ENCODE data around the gene APOL2.
"Not testable (repeated sequence)": the region's sequence is repeated elsewhere in the genome, so short reads cannot be mapped to it uniquely, and the experiment has no call there.

DNA sequence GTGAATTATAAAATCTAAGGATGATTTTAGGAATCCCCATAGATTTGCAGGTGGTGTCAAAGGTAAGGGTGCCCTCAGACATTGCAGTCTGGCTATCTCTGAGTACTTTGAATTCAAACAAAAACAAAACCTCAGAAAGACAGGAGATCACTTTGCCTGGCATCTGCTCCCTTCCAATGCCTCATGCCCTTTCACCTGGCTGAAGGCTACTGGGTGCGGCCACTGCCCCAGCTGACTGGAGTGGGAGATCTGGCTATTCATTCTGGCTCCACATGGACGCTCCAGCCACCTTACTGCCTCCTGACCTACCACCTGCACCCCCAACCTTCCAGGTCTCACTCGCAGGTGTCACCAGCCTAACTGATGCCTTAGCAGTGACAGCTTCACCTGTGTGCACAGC is 9.7 kb downstream of the APOL2 start:
- TF ChIP-seq, protein P1, sequence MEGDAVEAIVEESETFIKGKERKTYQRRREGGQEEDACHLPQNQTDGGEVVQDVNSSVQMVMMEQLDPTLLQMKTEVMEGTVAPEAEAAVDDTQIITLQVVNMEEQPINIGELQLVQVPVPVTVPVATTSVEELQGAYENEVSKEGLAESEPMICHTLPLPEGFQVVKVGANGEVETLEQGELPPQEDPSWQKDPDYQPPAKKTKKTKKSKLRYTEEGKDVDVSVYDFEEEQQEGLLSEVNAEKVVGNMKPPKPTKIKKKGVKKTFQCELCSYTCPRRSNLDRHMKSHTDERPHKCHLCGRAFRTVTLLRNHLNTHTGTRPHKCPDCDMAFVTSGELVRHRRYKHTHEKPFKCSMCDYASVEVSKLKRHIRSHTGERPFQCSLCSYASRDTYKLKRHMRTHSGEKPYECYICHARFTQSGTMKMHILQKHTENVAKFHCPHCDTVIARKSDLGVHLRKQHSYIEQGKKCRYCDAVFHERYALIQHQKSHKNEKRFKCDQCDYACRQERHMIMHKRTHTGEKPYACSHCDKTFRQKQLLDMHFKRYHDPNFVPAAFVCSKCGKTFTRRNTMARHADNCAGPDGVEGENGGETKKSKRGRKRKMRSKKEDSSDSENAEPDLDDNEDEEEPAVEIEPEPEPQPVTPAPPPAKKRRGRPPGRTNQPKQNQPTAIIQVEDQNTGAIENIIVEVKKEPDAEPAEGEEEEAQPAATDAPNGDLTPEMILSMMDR (IDR thresholded peaks at IDR 0.05): not testable (repeated sequence)
- TF ChIP-seq POLR2A (IDR thresholded peaks at IDR 0.05): not testable (repeated sequence)

Measured in uterus (tissue), 2 donors.